ENCODE results near the gene TMEM233.
A peak's percentile ranks its signal among the peaks of the same experiment; 100 is the strongest.
"Not testable (repeated sequence)": the region's sequence is repeated elsewhere in the genome, so short reads cannot be mapped to it uniquely, and the experiment has no call there.

TMEM233 gene

DNA sequence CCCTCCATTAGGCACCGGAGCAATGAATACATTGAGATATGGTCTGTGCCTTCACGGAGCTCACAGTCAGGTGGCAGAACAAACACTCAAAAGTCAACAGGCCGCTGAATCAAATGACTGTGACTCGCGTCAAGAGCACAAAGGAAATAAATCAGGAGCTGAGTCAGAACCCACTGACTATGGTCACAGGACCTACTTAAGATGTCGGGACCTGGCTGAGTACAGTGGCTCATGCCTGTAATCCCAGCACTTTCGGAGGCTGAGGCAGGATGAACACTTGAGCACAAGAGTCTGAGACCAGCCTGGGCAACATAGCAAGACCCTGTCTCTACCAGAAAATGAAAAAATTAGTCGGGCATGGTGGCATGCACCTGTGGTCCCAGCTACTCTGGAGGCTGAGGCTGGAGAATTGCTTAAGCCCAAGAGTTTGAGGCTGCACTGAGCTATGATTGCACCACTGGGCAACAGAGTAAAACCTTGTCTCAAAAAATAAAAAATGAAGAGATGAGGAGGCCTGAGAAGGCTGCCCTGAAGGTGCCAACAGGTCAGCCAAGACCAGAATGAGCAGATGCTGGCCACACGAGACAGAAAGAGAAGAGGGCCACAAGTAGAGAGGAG, 19.9 kb downstream of the TMEM233 start:
- peak; percentile 68 for DNase-seq

DNA sequence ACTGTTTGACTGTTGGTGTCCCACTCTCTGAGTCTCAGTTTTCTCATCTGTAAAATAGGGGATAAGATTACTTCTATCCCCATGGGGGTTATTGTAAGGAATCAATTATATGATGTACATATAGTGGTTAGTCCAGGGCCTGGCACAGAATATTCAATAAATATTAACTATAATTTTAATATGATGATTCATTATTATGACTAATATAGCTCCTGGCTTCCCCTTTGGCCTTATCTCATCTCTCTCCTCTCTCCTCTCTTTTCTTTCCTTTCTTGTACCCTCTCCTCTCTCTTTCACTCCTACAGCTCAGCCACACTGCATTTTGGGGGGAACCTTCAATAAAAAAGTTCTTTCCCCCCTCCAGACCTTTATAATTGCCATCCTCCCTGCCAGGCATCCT, 21.1 kb downstream of the TMEM233 start:
- DNase-seq, result no peak

DNA sequence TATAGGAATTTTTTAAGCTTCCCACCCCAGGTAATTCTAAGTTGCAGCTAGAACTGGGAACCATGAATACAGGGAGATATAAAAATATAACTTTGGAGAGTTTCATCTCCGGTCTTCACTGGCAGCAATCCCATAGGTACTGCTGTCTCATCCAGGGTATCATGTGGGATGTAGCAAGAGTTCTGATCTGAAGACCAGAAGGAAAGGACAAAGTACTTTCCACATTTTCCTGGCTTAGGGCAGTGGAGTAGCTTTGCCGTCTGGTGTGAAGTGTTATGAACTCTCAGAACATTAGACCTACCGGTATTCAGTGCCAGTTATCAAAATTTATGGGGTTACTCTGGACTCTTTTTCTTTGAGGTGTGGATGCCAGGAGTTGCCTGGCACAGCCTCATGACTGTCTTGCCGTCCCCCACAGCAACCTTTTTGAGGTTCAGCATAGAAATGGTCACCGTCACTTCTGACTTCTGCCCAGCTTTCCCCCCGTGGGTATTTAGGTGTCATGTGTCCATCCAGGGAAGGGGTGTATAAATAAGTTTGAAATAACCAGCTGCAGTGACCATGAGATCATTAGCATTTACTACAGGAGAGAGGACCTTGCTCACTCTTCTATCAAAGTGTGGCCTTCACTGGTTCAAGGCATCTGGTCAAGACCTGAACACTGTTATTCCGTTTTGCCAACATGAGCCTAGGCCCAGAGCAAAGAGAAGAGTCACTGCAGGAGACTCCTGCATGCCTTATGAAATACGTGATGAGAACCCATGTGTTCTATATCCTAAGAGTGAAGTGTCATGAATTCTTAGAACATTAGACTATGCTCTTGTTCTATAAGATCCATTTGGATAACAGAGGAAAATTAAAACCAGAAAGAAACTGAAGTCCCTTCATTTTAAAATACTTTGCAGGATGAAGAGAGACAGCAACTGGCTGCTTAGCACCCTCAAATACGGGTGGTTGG, 22.2 kb downstream of the TMEM233 start:
- DNase-seq, result no peak

DNA sequence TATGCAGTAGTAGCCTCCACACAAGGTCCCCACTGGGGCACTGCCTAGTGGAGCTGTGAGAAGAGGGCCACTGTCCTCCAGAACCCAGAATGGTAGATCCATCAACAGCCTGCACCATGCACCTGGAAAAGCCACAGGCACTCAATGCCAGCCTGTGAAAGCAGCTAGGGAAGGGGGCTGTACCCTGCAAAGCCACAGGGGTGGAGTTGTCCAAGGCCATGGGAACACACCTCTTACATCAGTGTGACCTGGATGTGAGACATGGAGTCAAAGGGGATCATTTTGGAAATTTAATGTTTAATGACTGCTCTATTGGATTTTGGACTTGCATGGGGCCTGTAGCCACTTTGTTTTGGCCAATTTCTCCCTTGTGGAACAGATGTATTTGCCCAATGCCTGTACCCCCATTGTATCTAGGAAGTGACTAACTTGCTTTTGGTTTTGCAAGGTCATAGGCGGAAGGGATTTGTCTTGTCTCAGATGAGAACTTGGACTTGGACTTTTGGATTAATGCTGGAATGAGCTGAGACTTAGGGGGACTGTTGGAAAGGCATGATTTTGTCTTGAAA, 24.8 kb downstream of the TMEM233 start:
- DNase-seq, result not testable (repeated sequence)

DNA sequence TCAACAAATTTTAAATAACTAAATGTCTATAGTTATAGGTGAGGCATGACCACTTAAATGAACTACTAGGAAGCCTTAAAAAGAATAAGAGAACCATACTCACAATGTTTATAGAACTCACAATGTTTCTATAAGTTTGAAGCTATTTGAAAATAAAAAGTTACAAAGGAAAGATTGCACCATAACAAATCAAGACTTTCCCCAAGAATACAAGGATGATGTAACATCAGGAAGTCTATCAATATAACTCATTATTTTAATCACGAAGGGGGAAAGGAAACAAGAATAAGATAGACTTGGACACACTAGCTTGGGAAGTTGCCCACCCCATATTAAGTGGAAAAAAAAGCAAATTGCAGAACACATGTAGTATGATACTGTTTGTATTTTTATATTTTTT, 26.9 kb downstream of the TMEM233 start:
- DNase-seq, result no peak

DNA sequence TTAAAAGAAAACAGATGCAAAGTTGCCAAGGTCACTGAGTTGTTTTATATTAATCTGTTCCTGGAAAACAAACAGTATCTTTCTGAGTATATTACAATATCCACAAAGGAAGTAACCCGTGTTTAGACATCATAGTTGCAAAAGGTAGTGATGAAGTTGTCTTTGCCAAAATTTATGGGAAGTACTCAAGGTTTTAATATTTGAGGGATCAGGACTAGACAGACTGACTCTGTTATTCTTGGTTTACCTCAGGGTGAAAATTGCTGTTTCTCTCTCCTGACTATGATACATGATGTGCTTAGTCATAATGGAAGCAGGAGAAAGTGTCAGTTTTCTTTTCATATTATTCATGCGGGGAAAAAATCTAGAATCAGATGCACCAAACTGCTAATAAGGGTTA, 28.3 kb downstream of the TMEM233 start:
- no peak for DNase-seq

DNA sequence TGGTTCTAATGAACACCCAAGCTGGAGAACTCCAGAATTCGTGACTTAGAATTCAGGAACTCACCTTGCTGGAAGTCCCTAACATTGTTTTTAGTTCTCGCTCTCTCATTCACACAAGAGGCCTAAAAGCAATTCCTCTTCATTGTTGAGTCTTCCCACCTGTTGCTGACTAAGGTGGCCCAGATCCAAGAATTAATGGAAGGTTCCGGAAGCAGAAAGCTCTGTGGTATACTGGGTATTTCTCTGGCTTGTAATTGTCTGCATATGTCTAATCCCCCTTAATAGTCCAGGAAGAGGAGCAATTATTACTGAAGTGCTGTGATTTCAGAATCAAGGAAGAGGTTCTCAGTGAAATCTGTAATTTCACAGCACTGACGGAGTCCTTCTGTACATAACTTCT, 31.4 kb downstream of the TMEM233 start:
- no peak for DNase-seq

DNA sequence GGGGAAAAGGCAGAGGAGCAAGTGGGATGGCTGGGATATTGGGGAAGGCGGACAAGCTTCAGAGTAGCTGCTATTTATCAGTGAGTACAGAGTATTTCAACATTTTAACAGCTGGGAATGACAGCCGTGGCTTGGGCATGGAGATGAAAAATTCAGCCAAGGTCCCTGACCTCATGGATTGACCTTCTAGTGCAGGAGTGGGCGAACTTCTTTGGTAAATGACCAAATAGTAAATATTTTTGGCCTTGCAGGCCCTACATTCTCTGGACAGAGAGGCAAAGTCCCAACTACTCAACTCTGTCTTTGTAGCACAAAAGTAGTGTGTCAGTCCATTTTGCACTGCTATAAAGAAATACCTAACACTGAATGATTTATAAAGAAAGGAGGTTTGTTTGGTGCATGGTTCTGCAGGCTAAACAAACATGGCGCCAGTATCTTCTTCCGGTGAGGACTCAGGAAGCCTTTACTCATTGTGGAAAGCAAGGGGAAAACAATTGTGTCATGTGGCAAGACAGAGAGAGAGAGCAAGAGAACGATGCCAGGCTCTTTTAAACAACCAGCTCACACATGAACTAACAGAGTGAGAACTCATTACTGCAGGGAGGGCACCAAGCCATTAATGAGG, 33.6 kb downstream of the TMEM233 start:
- no peak for DNase-seq

DNA sequence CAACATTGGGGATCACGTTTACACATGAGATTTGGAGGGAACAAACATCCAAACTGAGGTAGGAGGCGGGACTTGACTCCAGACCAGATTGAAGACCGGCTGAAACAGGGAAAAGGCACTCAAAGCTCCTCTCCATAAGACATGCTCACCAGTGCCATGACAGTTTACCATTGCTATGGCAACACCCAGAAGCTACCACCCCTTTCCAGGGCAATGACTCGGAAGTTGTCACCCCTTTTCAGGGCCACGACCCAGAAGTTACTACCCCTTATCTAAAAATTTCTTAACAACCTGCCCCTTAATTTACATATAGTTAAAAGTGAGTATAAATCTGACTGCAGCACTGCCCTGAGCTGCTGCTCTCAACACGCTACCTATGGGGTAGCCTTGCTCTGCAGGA, 34.1 kb downstream of the TMEM233 start:
- no peak for DNase-seq

DNA sequence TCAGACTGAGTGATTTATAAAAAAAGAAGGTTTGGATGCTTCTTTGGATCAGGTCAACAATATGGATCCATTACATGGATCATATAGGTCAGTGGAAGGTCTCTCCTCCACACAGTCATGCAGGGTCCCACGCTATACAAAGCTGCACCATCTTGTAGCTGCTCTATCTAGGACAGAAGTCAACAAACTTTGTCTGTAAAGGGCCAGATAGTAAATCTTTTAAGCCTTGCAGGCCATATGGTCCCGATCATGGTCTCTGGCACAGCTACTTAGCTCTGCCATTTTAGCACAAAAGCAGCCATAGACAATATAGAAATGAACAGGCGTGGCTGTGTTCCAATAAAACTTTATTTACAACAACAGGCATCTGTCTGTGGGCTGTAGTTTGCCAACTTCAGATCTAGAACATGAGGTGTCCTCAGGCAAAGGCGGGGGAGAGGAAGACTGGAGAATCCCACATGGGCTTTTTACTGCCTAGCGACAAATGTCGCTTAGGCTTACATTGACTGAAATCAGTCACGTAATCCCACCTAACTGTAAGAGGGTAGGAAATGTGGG, 36.7 kb downstream of the TMEM233 start:
- no peak for DNase-seq

DNA sequence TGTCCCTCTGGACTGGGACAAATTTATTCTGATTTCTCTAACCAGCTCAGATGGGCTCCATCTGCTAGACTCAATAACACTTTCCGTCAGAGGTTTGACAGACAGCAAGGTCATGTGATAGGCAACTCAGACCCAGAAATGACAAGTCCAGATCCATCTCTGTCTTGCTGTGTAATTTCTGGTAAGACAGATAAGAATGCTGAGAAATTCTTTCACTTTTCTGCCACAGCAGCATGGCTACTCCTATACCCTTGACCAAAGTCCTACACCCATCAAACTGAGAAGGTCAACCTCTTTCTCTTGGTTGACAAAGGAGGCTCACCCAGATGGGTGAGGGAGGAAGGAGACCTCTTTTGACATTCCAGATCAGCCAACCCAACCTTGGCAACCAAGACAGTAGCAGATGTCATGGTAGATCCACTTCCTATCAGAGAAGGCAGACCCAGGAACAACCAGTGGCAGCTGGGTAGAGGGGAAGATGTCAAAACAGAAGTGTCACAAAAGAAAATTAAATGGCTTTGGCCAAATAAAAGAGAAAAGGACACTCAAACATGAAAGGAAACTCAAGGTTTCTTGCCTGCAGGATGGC, 37.5 kb downstream of the TMEM233 start:
- no peak for DNase-seq

DNA sequence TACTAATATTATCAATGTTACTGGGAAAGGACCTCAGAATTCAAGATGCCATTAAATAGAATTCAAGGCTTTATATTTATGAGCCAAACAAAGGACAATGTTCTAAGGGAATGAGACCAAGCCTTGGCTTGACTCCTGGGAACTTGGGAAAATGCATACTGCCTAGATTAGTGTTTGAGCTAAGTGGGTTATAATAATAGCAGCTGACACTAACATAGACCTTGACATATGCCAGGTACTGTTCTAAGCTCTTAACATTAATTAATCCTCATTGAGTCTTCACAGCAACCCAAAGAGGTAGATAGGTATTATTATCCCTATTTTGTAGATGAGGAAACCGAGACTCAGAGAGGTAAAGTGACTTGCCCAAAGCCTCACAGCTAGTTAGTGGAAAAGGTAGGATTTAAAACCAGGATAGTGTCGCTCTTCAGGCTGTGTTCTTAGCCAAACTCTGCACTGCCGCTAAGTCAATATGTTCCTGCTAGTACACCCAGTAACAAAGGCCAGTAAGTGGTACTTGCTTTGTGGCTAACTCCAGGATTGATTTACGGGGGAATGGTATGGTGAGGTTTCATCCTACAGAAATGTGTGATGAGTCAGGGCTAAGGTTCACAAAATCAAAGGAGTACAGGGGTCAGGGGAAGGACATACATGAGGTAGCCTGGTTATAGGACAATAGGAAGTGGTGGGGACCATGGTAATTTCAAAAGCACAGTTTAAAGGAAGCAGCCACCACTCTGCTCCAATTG, 38.5 kb downstream of the TMEM233 start:
- no peak for DNase-seq

DNA sequence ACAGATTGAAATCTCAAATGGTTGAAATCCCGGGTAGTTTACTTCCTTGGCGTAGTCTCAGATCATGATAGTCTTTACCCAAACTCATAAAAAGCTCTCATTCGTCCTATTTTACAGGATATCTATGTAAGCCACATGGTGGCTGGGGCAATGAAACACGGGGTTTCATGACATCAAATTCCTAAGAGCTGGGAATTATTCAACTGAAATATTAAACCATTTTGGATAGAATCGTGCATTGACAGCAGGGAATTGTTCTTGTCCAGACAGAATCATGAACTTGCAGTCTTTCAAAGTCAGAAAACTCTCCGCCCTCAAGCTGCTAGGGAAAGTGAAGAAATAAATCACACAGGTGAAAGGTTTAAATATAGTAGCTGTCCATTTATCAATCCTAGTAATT, 41.2 kb downstream of the TMEM233 start:
- no peak for DNase-seq

DNA sequence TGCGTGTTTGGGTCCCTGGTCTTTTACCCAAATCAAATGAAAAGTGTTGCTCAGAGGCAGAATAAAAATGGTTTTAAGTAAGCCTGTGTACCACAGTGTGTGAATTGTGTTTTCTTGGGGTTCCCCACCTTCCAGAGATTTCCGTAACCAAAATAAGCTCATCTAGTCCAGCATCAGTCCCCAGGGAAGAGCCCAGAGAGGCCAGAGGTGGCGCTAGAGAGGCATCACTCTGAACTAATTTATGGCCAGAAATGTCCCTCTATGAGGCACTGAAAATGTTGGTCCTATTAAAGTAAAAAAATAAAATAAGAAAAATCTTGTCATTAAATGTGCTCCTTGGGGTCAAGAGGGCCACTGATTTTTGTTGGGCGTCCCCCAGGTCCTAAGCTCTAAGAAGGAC, 49.4 kb downstream of the TMEM233 start:
- DNase-seq, result no peak

DNA sequence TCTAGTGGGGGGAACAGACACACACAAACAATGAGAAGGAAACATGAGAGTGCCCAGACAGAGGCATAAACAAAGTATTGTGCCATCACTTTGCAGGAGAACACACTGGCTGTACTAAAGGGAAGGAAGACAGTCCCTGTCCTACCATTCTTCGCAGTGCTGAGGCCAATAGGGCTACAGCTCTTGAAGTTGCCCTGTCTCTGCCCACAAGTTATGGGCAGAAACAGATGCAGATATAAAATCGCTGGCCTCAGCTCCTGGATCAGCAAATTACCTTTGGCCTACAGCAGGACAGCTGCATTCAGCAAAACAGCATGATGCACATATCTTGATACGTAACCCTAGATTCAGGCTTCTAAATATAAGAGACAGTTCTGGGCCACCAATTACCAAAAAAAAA, 51.4 kb downstream of the TMEM233 start:
- no peak for DNase-seq

DNA sequence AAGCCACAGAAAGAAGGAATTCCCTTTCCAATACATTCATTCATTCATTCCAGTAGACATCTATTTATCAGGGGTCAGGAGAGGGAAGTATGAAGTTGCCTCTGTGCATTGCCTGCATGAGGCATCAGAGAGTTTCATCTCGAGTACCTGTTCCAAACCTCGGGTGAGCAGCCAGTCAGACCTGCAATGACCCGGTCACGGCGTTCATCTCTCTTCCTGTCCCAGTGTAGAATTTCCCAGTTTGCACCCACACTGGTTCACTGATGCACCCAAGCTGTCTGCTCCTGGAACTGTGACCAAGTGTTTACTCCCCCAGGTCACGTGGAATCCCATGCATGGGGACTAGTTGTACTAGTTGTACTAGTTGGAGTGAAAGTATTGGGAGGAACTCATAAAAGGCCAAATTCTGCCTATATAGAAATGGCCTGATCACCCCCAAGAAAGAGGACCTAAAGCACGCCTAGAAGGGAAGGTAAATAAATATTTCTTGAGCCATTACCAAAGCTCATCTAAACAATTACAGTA, 52.0 kb downstream of the TMEM233 start:
- no peak for DNase-seq

DNA sequence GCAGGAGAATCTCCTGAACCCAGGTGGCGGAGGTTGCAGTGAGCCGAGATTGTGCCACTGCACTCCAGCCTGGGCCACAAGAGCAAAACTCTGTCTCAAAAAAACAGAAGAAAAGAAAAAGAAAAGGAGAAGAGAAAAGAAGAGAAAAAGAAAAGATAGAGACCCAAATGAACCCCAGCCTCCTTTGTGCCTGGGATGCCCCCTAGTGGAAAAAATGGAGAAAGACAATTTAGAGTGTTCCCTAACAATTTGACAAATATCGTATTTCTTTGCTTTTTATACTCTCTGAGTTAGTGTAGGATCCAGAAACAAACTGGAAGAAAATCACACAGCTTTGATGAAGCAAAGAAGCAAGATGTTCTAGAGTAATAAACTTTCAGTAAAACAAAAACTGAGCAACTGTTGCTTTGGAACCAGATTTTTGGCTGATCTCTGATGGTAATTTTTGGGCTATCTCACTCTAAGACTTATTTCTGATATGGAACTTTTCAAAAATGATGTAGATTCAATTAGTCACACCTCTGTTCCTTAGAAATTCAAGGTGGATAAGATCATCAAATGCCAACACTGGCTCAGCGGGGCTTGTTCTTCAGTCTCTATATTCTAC, 55.7 kb downstream of the TMEM233 start:
- no peak for DNase-seq

DNA sequence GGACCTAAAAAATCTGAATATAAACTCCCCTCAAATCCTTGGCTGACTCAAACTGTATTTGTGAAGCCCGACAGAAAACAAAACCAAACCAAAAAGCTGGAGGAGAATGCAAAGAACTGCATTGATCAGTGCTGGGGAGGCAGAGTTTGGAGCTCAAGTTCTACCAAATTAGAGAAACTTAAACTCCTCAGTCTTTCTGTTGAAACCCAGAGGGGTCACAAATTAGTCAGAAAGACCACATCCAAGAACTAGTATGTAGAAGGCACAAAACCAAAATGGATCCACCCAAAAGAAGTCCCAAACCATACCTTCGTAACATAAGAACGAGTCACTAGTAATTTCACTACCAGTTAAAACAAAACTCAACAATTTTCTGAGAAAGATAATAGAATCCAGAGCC, 59.1 kb downstream of the TMEM233 start:
- DNase-seq, result no peak

DNA sequence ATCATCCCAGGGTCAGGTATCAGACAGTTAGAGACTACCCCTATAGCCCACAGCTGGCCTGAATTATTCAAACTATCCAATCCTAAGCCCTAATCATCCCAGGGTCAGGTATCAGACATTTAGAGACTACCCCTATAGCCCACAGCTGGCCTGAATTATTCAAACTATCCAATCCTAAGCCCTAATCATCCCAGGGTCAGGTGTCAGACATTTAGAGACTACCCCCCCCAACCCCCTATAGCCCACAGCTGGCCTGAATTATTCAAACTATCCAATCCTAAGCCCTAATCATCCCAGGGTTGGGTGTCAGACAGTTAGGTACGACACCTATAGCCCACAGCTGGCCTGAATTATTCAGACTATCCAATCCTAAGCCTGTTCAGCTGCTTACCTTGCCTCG, 63.4 kb downstream of the TMEM233 start:
- not testable (repeated sequence) for DNase-seq

DNA sequence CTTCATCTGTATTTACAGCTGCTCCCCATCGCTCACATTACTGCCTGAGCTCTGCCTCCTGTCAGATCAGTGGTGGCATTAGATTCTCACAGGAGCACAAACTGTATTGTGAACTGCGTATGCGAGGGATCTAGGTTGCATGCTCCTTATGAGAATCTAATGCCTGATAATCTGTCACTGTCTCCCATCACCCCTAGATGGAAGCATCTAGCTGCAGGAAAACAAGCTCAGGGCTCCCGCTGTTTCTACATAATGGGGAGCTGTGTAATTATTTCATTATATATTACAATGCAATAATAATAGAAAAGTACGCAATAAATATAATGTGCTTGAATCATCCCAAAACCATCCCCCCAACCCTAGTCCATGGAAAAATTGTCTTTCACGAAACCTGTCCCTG, 64.6 kb downstream of the TMEM233 start:
- not testable (repeated sequence) for DNase-seq

DNA sequence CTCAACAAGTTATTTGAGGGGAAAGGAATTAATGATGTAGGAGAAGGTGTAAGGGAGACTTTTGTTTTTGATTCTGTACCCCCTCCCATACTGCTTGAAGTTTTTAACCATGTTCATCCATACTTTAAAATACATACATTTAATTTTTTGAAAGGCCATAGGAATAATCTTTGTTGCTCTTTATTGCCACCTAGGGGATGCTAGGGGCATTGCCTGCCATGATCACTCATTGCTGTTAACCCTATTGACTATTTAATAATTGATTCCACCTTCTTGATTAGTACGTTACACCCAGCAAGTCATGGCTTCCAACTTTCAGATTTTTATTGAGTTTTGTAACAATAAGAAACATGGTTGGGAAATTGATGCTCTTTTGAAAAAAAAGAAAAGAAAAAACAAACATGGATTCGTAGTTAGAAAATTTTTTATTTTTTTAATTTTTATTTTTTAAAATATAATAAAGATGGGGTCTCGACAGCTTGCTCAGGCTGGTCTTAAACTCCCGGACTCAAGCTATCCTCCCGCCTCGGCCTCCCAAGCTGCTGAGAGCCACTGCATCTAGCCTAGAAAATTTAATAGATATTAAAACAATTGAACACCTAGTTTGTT, 65.8 kb downstream of the TMEM233 start:
- no peak for DNase-seq
